Caco-2 (cell line): ENCODE measurements around the gene CDHR4. TPM values are rescaled to one million over a fixed set of nuclear protein-coding genes. Genes with fewer than 3 reads are reported as not detected.

Source experiments
- BruUV-seq: library from RNA; stranded (reverse); fragments of 400-500 nt; replicated peaks from 2 replicates; lab custom pipeline; 2021; lab: Mats Ljungman, UMichigan
- CTCF ChIA-PET: fragments of 300-600 bp; sonication (Branson Sonifier 250); formaldehyde crosslinking; loops from one replicate; lab custom pipeline; 2022; ENCODE audit warnings: antibody characterized with exemption; lab: Charles Lee
- POLR2A ChIA-PET: fragments of 300-600 bp; sonication (Branson Sonifier 250); formaldehyde crosslinking; loops from one replicate; lab custom pipeline; 2022; ENCODE audit warnings: antibody characterized with exemption; lab: Charles Lee
- DNase-seq, 2 experiments: peaks; one replicate each; pipeline versions ENCODE4 v3.0.0 to v3.0.0-alpha.2; 2020 to 2022
- H3K27me3 ChIP-seq: replicated peaks from 2 replicates; pipeline ENCODE4 v1.6.0; 2011; ENCODE audit warnings: low read length; ENCODE audit not compliant: control insufficient read depth, insufficient read depth
- H3K36me3 ChIP-seq: 2 replicates; pipeline ENCODE4 v1.5.1; 2011; ENCODE audit warnings: low read length; ENCODE audit not compliant: control insufficient read depth, insufficient read depth
- H3K4me1 ChIP-seq: fragments of 250-450 bp; sonication (Bioruptor Pico); 2 replicates; pipeline ENCODE4 v1.5.1; 2020; ENCODE audit warnings: mild to moderate bottlenecking
- H3K4me3 ChIP-seq: 2 replicates; pipeline ENCODE4 v1.5.1; 2011; ENCODE audit warnings: low read depth, mild to moderate bottlenecking, control low read depth, low read length
- H3K9me3 ChIP-seq: fragments of 250-450 bp; sonication (Bioruptor Pico); 2 replicates; pipeline ENCODE4 v1.5.1; 2020; ENCODE audit warnings: mild to moderate bottlenecking, moderate library complexity
- H3K27ac Mint-ChIP-seq: one replicate; pipeline ENCODE4 v1.8.0; 2022; ENCODE audit warnings: mixed read lengths; ENCODE audit not compliant: unreplicated experiment
- H3K27me3 Mint-ChIP-seq: one replicate; pipeline ENCODE4 v1.8.0; 2022; ENCODE audit warnings: mixed read lengths; ENCODE audit not compliant: insufficient read depth, unreplicated experiment
- H3K36me3 Mint-ChIP-seq: one replicate; pipeline ENCODE4 v1.8.0; 2022; ENCODE audit warnings: mild to moderate bottlenecking, mixed read lengths; ENCODE audit not compliant: insufficient read depth, unreplicated experiment
- H3K4me1 Mint-ChIP-seq: one replicate; pipeline ENCODE4 v1.8.0; 2022; ENCODE audit warnings: low read depth, mixed read lengths; ENCODE audit not compliant: unreplicated experiment
- H3K4me3 Mint-ChIP-seq: one replicate; pipeline ENCODE4 v1.8.0; 2022; ENCODE audit warnings: mild to moderate bottlenecking, moderate library complexity, mixed read lengths; ENCODE audit not compliant: unreplicated experiment
- H3K9me3 Mint-ChIP-seq: one replicate; pipeline ENCODE4 v1.8.0; 2022; ENCODE audit warnings: mixed read lengths; ENCODE audit not compliant: unreplicated experiment
- CTCF ChIP-seq, 2 experiments: fragments of 200-600 bp in 1 of 2; IDR thresholded peaks; 1 replicate in 1 of 2; 2 replicates in 1 of 2; pipeline versions ENCODE4 v1.5.1 to v1.8.0; 2011 to 2022; ENCODE audit warnings: antibody characterized with exemption in 1 of 2, control low read depth in 1 of 2, inconsistent platforms in 1 of 2, low read depth in 1 of 2, low read length in 1 of 2, mild to moderate bottlenecking in 1 of 2, moderate library complexity in 1 of 2; ENCODE audit not compliant: insufficient read depth in 1 of 2, severe bottlenecking in 1 of 2, unreplicated experiment in 1 of 2
- intact Hi-C: fragments of 100-400 bp; cut with micrococcal nuclease; formaldehyde crosslinking; loops from one replicate; pipeline ENCODE4 v1.10.0; 2022; ENCODE audit not compliant: unreplicated experiment
- total RNA-seq: library from RNA; stranded (reverse); gene quantifications from 2 replicates; pipeline ENCODE4 v1.2.3, GENCODE V29; 2022

CDHR4 gene
- total RNA-seq, 1 experiment from 2014 or later: not detected

GRCh38 chr3:49788056-49788455, 11.6 kb downstream of the CDHR4 start:
- Mint-ChIP-seq H3K4me3 (no peak overlapping the region), H3K27me3 (no peaks in the 10 kb centered on the region), H3K9me3 (no peaks in the 10 kb centered on the region), H3K4me1 (no peaks in the 10 kb centered on the region), H3K27ac (no peak overlapping the region), H3K36me3 (peaks cover 8% of the 10 kb centered on the region)
- Histone ChIP-seq H3K4me1 (peaks cover 7% of the 10 kb centered on the region; the same call in 1 of the 2 replicates), H3K27me3 (no peaks in the 10 kb centered on the region), H3K9me3 (no peaks in the 10 kb centered on the region), H3K4me3 (no peak overlapping the region), H3K36me3 (no peaks in the 10 kb centered on the region)
- intact Hi-C loops: loop anchor here (5.0 kb wide), 1 partner anchor 66 kb away; the partner anchor contains the start of gene GMPPB
- POLR2A ChIA-PET: no interaction called here
- no TSS peak for BruUV-seq
- no peak for DNase-seq
- CTCF ChIA-PET: no interaction called here
- no peak for TF ChIP-seq CTCF (IDR thresholded peaks at IDR 0.05; ENCODE audit: insufficient read depth in 1 of 2, low read depth in 1 of 2, low read length in 1 of 2, severe bottlenecking in 1 of 2, unreplicated experiment in 1 of 2)

DNA sequence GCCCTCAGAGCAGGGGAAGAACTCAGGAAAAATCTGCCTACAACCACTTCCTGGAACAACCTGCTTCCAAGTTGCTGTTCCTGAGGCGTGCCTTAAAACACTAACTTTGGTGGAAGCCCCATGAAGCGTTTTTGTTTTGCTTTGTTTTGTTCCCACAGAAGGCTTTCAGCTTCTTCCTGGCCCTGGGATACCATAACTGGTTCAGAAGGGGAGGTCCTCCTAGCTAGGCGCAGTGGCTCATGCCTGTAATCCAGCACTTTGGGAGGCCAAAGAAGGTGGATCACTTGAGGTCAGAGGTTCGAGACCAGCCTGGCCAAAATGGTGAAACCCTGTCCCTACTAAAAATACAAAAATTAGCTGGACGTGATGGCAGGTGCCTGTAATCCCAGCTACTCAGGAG, 12.1 kb downstream of the CDHR4 start:
- peaks cover under 1% of the 10 kb centered on the region; the same call in 1 of the 2 replicates for H3K36me3 ChIP-seq
- intact Hi-C loops: loop anchor here (2.0 to 5.0 kb wide), 2 partner anchors 15 to 65 kb away; partner anchors contain the start of genes GMPPB and INKA1
- H3K4me3 ChIP-seq: no peak overlapping the region
- H3K4me3 Mint-ChIP-seq: peak overlapping the region; percentile 85
- no peaks in the 10 kb centered on the region for H3K27me3 ChIP-seq
- no peak for TF ChIP-seq CTCF (IDR thresholded peaks at IDR 0.05; ENCODE audit: insufficient read depth in 1 of 2, low read depth in 1 of 2, low read length in 1 of 2, severe bottlenecking in 1 of 2, unreplicated experiment in 1 of 2)
- no peaks in the 10 kb centered on the region for H3K4me1 Mint-ChIP-seq
- peaks cover 13% of the 10 kb centered on the region for H3K36me3 Mint-ChIP-seq
- no peaks in the 10 kb centered on the region for H3K9me3 Mint-ChIP-seq
- H3K27ac Mint-ChIP-seq: peak overlapping the region; percentile 90
- peaks cover 7% of the 10 kb centered on the region; the same call in 1 of the 2 replicates for H3K4me1 ChIP-seq
- no peak for DNase-seq
- BruUV-seq: no TSS peak
- no peaks in the 10 kb centered on the region for H3K9me3 ChIP-seq
- CTCF ChIA-PET: interaction anchor here (0.8 kb wide), 1 partner anchor 15 kb away, joined by 5 read pairs; the partner anchor contains the start of gene INKA1
- H3K27me3 Mint-ChIP-seq: no peaks in the 10 kb centered on the region
- POLR2A ChIA-PET: interaction anchor here (0.9 kb wide), 1 partner anchor 142 kb away, joined by 3 read pairs; the partner anchor contains the start of gene MON1A

- TF ChIP-seq CTCF (IDR thresholded peaks at IDR 0.05; ENCODE audit: insufficient read depth in 1 of 2, low read depth in 1 of 2, low read length in 1 of 2, severe bottlenecking in 1 of 2, unreplicated experiment in 1 of 2): no peak
- no peak for DNase-seq
- Histone ChIP-seq H3K4me3 (peak overlapping the region; percentile 42), H3K4me1 (peaks cover 11% of the 10 kb centered on the region), H3K36me3 (peaks cover 1% of the 10 kb centered on the region; the same call in 1 of the 2 replicates), H3K9me3 (no peaks in the 10 kb centered on the region), H3K27me3 (no peaks in the 10 kb centered on the region)
- POLR2A ChIA-PET: interaction anchor here (0.9 kb wide), 1 partner anchor 143 kb away, joined by 3 read pairs; the partner anchor contains the start of gene MON1A
- BruUV-seq: TSS peak; percentile 96
- intact Hi-C loops: loop anchor here (2.0 to 5.0 kb wide), 2 partner anchors 16 to 65 kb away; partner anchors contain the start of genes GMPPB and INKA1
- Mint-ChIP-seq H3K27me3 (no peaks in the 10 kb centered on the region), H3K4me1 (no peaks in the 10 kb centered on the region), H3K4me3 (peak overlapping the region; percentile 85), H3K27ac (peak overlapping the region; percentile 90), H3K9me3 (no peaks in the 10 kb centered on the region), H3K36me3 (peaks cover 17% of the 10 kb centered on the region)
- CTCF ChIA-PET: interaction anchor here (0.8 kb wide), 1 partner anchor 16 kb away, joined by 5 read pairs; the partner anchor contains the start of gene INKA1
These were observed 12.6 kb downstream of the CDHR4 start for GRCh38 chr3:49787182-49787464.
